Measurements from ENCODE around the gene GMEB2.

DNA sequence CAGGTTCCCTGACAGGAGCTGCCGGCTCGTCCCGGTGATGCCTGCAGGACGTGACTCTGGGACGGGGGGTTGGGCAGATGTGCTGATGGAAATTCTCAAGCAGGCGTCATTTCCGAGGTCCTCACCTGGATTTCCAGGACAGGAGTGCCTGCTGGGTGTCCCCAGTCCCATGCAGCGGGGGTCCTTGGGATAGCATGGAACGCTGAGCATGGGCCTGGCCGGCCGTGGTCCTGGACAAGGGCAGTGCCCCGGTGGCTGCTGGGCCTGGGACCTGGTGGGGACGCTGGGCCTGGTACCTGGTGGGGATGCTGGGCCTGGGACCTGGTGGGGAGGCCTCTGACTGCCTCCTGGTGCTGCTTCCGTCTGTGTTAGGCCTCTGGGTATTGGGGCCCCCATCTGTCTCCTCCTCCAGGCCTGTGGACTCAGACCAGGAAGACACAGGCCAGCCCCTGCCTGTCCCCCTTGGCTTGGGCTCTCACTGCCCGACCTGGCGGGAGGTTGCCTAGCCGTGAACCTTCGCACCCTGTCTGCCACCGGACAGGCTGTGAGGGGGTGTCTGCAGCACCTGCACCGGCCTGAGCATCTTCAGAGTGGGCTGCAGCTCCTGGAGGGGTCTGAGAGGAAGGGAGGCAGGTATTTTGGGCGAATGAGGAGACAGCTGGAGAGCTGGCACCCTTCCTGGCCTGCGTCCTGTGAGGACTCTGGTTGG, 37.4 kb upstream of the GMEB2 start:
- TF ChIP-seq, protein P1, sequence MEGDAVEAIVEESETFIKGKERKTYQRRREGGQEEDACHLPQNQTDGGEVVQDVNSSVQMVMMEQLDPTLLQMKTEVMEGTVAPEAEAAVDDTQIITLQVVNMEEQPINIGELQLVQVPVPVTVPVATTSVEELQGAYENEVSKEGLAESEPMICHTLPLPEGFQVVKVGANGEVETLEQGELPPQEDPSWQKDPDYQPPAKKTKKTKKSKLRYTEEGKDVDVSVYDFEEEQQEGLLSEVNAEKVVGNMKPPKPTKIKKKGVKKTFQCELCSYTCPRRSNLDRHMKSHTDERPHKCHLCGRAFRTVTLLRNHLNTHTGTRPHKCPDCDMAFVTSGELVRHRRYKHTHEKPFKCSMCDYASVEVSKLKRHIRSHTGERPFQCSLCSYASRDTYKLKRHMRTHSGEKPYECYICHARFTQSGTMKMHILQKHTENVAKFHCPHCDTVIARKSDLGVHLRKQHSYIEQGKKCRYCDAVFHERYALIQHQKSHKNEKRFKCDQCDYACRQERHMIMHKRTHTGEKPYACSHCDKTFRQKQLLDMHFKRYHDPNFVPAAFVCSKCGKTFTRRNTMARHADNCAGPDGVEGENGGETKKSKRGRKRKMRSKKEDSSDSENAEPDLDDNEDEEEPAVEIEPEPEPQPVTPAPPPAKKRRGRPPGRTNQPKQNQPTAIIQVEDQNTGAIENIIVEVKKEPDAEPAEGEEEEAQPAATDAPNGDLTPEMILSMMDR (IDR thresholded peaks at IDR 0.05) = no peak
- no peak for TF ChIP-seq POLR2A (IDR thresholded peaks at IDR 0.05)
